ENCODE data around the gene APOBEC3H. TPM values are rescaled to one million over a fixed set of nuclear protein-coding genes. Genes with fewer than 3 reads are reported as not detected.

The APOBEC3H gene
- total RNA-seq, 2 donors from 2014 or later: not detected

- no peaks in the 10 kb centered on the region for H3K9me3 ChIP-seq
- no peaks in the 10 kb centered on the region for H3K36me3 ChIP-seq (replicated peaks in 1 of 2; ENCODE audit: insufficient read depth in 1 of 2, low read depth in 2 of 2)
- intact Hi-C loops (cut with DNase I): no loop called here
- WGBS, 2 donors: 87% methylated on average over 6 of the region's 6 CpGs
- no peak for TF ChIP-seq POLR2A (IDR thresholded peaks at IDR 0.05)
- no peak for TF ChIP-seq CTCF (IDR thresholded peaks at IDR 0.05)
- no peaks in the 10 kb centered on the region for H3K4me1 ChIP-seq
- no peak overlapping the region for H3K4me3 ChIP-seq
- DNase-seq (no peak), ATAC-seq (no peak)
- no peaks in the 10 kb centered on the region for H3K27me3 ChIP-seq
- no peak overlapping the region for H3K27ac ChIP-seq
Measured at GRCh38 chr22:39132281-39132680, 35.2 kb downstream of the APOBEC3H start.

GRCh38 chr22:39132871-39133524 is 36.0 kb downstream of the APOBEC3H start:
- no peak for DNase-seq
- ATAC-seq: no peak
- H3K27ac ChIP-seq: no peak overlapping the region
- no peaks in the 10 kb centered on the region for H3K9me3 ChIP-seq
- WGBS, 2 donors: 90 to 94% methylated on average over 20 to 22 of the region's 22 CpGs
- intact Hi-C loops (cut with DNase I): no loop called here
- TF ChIP-seq POLR2A (IDR thresholded peaks at IDR 0.05) (no peak), CTCF (IDR thresholded peaks at IDR 0.05) (no peak)
- H3K4me3 ChIP-seq: no peak overlapping the region
- H3K27me3 ChIP-seq: no peaks in the 10 kb centered on the region
- no peaks in the 10 kb centered on the region for H3K4me1 ChIP-seq
- no peaks in the 10 kb centered on the region for H3K36me3 ChIP-seq (replicated peaks in 1 of 2; ENCODE audit: insufficient read depth in 1 of 2, low read depth in 2 of 2)

GRCh38 chr22:39133871-39134270 is 36.8 kb downstream of the APOBEC3H start:
- Histone ChIP-seq H3K27me3 (no peaks in the 10 kb centered on the region), H3K27ac (no peak overlapping the region), H3K4me1 (no peaks in the 10 kb centered on the region), H3K9me3 (no peaks in the 10 kb centered on the region), H3K4me3 (no peak overlapping the region), H3K36me3 (replicated peaks in 1 of 2; ENCODE audit: insufficient read depth in 1 of 2, low read depth in 2 of 2) (no peaks in the 10 kb centered on the region)
- ATAC-seq: no peak
- DNase-seq: no peak
- TF ChIP-seq CTCF (IDR thresholded peaks at IDR 0.05): no peak
- TF ChIP-seq POLR2A (IDR thresholded peaks at IDR 0.05): no peak
- WGBS, 2 donors: 90 to 94% methylated on average over 6 to 17 of the region's 17 CpGs
- intact Hi-C loops (cut with DNase I): no loop called here

GRCh38 chr22:39134366-39135091 is 37.5 kb downstream of the APOBEC3H start:
- ATAC-seq (no peak), DNase-seq (peak in 1 of 4 donors; percentile 10)
- Histone ChIP-seq H3K36me3 (replicated peaks in 1 of 2; ENCODE audit: insufficient read depth in 1 of 2, low read depth in 2 of 2) (no peaks in the 10 kb centered on the region), H3K27ac (no peak overlapping the region), H3K4me1 (no peaks in the 10 kb centered on the region), H3K27me3 (no peaks in the 10 kb centered on the region), H3K9me3 (no peaks in the 10 kb centered on the region), H3K4me3 (no peak overlapping the region)
- 91 to 92% methylated on average over 19 to 34 of the region's 35 CpGs for WGBS, 2 donors
- intact Hi-C loops (cut with DNase I): no loop called here
- TF ChIP-seq CTCF (IDR thresholded peaks at IDR 0.05) (no peak), POLR2A (IDR thresholded peaks at IDR 0.05) (no peak)
